Stimulated activated naive CD4-positive, alpha-beta T cell (primary cell): Measurements from ENCODE around the gene SCFD2.

Experiments used
- DNase-seq, 6 experiments: peaks; one replicate each; lab custom pipeline; 2025; lab: John Stamatoyannopoulos, UW

The SCFD2 gene

GRCh38 chr4:52925531-52925968 is 440.3 kb downstream of the SCFD2 start:
- no peak for DNase-seq

DNA sequence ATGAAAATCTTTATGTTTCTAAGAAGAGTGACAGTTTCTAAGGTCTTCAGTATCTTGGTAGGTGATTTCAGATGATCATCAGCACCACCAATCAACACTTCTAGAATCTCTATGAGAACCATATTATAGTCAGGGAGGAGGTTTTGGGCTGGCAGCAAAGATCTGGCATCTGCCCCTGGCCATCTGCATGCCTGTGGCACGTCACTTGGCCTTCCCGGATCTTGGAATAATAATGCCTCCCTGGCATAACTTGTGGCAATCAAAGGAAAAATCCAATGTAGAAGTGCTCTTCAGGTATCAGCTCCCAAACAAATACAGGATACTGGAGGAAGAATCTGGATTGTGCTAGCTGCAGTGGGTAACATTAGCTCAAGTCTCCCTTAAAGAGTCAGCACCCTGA is 446.4 kb downstream of the SCFD2 start:
- DNase-seq: no peak

DNA sequence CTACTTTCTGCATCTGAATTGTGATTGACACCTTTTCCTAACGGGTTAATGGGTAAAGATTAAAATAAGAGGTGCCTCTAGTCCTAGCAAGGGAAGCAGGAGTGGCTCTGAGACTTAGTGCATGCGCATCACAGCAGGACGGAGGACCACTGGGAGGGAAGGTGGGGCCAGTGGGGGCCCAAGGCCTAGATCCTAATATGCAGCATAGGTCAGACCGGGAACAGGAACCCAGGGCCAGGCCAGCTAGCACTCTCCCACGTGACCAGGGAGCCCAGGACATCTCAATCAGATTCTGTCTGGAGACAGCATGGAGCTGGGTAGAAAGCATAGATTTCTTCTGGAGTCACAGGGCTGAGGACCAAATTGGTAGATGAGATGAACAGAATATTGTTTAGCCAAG is 448.0 kb downstream of the SCFD2 start:
- DNase-seq: no peak

- no peak for DNase-seq
These were observed 450.0 kb downstream of the SCFD2 start for GRCh38 chr4:52915730-52916300.

DNA sequence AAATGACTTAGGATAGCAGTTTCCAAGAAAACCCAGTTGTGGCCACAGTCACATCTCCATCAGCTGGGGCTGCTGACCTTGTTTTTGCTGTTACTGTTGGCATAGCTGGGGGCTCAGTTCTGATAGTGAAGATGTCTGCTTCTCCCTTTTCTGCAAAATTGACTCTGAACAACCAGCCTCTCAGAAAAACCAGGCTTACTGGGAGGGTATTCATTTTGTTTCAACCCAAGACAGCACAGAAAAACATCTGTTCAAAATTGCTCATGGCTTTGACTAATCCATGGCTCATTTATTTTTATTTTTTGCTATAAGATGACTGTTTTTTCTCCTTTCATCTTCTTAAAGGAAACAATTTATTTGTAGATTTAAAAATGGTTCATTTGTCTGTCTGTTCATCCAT is 450.7 kb downstream of the SCFD2 start:
- no peak for DNase-seq

GRCh38 chr4:52914051-52914605 is 451.7 kb downstream of the SCFD2 start:
- DNase-seq: no peak

DNA sequence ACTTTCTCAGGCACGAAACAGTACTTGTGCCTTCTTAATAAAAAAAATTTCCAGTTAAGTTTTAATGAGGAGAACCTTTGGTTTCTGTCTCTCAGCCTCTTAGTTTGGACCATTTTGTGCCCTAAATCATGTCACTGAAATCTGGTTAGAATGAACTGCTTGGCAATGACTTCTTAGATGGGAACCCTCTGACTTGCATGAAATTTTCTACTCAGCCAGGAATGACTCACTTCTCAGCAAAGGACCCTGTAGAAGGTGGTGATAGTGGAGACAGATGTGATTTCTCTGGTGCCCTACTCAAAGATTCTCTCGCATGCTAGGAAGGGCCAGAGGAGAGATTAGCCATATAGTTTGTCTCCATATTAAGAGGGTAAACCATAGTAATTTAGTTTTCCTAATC is 453.3 kb downstream of the SCFD2 start:
- DNase-seq: no peak

DNA sequence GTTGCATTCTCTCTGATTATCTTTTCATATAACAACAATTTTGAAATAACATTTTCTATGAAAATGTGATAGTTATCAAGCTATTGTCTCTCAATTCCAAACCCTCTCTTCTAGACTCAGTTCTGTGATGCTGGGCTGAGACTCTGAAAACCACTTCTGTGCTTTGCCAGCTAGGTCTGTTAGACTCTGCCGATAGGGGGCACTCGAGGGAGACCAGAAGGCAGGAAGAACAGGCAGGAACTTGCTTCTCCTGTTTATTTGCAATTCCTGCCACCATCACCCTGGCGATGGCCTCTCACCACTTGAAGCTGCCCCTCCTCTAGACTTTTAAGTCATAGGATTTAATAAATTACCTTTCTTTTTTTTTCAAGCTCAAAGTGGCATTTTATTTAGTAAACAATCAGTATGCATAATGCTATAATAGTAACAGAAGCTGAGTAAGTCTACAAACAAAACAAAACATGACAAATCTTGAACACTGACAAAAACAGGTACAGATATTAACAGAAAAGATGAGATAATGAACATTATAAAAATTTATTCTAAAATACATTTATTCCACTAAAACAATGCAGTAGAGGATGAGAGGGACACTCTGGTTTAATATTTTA is 454.1 kb downstream of the SCFD2 start:
- peak; percentile 2 to 42 (median 28) for DNase-seq

GRCh38 chr4:52910115-52910514 is 455.7 kb downstream of the SCFD2 start:
- DNase-seq: no peak

- DNase-seq: no peak
These were observed 458.4 kb downstream of the SCFD2 start for GRCh38 chr4:52907510-52907909.

DNA sequence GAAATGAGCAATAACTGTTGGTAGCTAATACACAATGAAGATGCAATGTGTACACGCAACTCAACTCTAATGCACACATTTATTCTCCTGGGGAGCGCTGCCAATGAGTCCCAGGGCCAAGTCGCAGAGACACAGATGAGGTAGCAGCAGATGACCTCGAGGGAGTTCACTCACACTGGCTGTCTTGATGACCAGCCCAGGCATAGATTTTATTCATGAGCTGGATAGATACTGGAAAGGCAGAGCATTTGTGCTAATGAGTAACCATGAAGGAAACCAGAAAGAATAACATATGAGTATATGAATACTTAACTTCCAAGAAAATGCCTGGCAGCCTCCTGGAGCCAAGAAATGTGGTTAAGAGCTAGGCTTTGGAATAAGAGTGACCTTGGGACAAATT is 461.4 kb downstream of the SCFD2 start:
- DNase-seq: no peak

DNA sequence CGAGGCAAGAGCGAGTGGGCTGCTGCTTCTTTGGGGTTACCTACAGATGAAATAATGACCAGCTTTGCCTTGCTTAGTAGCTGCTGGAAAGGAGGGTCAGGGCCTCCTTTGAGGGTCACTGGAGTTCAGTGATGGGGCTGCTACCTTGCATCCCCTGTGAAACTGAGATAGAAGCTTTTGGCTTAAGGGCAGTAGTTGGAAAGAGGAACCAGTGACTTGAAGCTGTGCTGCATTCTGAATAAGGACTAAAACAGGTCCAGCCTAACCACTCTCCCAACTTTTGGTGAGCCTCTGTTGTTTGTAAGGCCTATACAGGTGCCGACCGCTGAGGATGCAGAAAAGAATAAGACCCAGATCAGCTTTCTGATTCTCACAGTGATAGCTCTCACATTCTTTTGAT is 462.6 kb downstream of the SCFD2 start:
- no peak for DNase-seq

GRCh38 chr4:52894443-52894842 is 471.4 kb downstream of the SCFD2 start:
- peak in 2 of 6 experiments; percentile 2 to 6 for DNase-seq

GRCh38 chr4:52892880-52893279 is 473.0 kb downstream of the SCFD2 start:
- no peak for DNase-seq

DNA sequence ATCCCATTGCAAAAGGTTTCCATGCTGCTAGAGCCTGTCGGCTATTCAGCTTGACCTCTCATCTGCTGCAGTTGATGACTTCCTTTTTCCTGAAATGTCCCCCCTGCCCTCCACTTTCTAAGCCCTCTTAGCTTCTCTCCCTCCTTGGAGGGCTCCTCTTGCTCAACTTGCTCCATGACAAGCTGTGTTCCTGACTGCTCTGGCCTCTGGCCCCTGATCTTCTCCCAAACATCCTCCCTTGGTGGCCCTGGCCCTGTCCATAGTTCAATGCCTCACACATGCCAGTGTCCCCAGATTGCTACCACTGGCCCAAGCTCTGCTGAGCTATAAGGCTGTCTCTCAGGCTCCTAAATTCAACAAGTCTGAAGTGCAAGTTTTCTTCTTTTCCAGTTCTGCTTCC is 474.1 kb downstream of the SCFD2 start:
- no peak for DNase-seq

- DNase-seq: no peak
These were observed 475.4 kb downstream of the SCFD2 start for GRCh38 chr4:52890521-52890791.

DNA sequence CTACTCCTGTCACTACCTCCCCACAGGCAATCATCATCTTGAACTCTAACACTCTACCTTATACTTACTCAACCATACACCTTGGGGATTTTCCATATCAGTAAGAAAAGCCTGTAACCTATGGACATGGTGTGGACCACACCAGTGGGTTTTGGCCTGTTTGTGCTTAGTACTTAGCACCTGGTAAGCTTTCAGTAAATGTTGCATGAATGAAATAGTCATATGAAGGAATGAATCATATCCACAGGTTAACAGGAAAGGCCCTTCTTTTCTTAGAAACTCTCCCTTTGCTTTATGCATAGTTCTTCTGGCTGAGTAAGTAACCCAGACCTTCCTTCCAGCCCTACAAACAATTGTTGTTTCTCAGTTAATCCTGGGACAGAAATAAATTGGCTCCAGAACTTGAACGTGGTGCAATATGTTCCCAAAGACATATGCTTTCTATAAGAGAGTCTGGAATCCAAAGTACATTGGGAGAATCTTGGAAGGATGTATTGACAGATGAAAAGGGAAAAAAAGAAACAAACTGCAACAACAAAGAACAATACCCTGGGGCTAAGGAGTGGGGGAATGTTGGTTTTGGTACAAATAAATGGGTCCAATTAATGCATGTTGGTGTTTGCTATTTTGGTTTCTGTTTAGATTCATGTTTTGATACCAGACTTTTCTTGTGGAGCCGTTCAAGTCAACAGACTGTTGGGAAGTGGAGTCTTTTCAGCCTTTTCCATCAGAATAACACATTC is 475.9 kb downstream of the SCFD2 start:
- no peak for DNase-seq

DNA sequence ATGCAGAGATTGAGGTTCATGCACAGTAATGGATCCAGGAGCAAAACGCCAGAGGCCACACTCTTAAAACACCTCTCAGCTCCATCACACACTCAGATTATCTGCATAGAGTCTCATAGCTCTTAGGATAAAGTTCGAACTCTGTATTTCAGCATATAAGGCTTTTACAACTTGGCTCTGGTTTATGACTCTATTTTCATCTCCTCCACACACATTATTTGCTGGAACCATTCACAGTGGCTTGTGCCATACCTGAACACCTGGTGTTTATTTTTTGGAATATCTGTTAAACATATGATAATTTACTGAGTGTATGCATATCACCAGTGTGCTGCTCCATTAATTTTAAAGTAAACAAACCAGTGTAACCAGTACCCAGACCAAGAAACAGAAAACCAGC is 476.5 kb downstream of the SCFD2 start:
- no peak for DNase-seq

DNA sequence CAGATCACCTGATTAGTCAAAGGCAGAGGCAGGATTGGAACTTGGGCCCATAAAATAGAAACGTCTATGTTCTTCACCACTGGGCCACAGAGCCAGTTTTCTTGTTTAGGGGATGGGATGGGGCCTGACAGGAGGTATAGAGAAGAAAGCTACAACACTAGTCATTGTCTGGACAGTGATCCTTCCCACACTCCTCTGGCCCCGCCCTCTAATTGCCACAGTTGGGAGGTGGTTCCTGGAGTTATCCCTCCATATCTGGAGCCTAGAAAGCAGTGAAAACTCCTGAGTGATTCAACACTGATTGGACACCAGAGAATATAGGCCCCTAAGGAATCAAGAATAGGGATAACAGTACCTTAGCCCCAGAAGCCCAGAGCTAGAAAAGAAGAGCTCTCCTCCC is 480.9 kb downstream of the SCFD2 start:
- DNase-seq: no peak

- DNase-seq: no peak
These were observed 481.9 kb downstream of the SCFD2 start for GRCh38 chr4:52883707-52884669.

- no peak for DNase-seq
These were observed 482.7 kb downstream of the SCFD2 start for GRCh38 chr4:52883183-52883621.

DNA sequence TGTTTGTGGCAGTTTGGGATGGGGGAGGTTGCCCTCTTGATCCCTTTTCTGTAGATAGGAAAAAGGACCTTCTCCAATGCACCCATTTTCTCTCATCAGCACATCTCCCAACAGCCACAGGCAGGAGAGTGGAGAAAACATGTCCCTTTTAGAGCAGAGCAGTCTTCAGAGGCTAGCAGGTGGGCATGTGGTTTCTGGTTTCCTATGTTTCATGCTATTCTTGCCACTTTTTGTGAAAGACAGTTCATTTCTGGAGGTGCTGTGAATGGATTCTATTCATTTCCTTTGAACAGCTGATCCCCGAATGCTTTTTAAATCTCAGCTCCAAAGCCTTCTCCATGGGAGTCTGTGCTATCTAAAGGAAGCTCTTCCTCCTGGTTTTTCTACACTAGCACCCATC is 484.9 kb downstream of the SCFD2 start:
- no peak for DNase-seq
